Ecto neural progenitor cell (in vitro differentiated cells): ENCODE data around the gene B9D2.
"Not testable (repeated sequence)": the region's sequence is repeated elsewhere in the genome, so short reads cannot be mapped to it uniquely, and the experiment has no call there.

Experiments
- DNase-seq: peaks from one replicate; pipeline ENCODE4 v3.0.0-alpha.2; 2018; ENCODE audit warnings: low spot score

B9D2 gene, protein sequence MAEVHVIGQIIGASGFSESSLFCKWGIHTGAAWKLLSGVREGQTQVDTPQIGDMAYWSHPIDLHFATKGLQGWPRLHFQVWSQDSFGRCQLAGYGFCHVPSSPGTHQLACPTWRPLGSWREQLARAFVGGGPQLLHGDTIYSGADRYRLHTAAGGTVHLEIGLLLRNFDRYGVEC

DNA sequence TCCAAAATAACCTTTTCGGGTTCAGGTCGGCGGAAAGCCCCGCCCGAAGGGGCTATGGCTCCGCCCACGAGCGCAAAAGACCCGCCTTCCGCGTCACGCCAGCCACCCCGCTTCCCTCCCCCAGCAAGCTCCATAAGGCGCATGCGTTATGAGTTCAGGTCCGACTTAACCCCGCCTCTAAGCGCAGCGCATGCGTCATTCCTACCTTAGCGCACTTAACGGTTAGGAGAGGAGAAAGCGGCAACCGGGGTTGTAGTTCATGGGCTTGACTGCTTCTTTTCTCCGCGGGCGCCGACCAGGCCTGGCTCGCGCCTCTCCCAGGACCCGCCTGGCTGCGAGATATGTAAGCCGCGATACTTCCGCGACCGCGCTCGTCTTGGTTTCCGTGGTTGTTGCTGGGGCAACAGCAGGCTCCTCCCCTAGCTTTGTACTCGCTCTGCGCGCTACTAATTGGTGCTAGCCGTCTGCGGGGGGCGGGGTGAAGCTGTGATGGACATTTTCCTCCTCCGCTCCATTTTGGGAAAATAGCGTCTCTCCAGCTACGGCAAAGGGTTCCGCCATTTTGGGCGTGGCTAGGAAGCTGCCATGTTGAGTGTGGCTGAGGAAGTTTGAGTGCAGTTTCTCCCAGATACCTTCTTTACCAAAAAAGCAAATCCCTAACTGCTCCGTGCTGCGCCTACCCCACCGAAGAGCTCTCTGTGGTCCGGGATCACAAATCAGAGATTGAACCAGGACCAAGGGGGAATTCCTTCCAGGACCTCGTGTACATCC is at the start of gene B9D2:
Gene B9D2, minus strand, starts transcription at position 397 of the 771 bp plus-strand sequence. CDS start 630 bp downstream, outside the sequence.
- DNase-seq: peak; percentile 97

DNA sequence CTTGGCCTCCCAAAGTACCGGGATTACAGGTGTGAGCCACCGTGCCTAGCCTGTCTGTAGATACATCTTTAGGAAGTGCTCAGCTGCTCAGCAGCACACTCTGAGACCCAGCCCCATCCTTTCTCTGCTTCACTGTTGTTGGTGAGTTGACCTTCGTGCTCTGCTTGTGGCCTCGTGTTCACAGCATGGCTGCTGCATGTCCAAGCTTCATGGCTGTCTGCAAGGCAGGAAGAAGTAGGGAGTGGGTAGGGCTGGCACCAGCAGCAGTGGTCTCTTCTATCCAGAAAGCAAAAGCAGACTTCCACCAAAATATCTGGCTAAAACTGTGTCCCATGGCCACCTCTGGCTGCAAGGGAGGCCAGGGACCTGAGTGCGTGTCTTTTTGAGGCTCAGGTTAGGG is 49.0 kb upstream of the B9D2 start:
- DNase-seq: no peak

DNA sequence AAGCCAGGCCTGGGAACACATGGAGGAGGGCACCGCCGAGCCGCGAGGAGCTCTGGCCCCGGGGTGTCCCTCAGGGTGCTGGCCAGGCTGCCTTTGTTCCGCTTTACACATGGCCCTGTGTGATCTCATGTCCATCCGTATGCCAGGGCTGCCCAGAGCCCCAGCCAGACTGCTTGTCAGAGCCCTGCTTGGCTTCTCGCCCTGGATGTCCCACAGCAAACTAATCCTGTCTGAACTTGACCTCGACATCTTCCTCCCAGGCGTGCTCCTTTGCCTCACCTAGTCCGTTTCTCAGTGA is 48.0 kb upstream of the B9D2 start:
- DNase-seq: no peak

DNA sequence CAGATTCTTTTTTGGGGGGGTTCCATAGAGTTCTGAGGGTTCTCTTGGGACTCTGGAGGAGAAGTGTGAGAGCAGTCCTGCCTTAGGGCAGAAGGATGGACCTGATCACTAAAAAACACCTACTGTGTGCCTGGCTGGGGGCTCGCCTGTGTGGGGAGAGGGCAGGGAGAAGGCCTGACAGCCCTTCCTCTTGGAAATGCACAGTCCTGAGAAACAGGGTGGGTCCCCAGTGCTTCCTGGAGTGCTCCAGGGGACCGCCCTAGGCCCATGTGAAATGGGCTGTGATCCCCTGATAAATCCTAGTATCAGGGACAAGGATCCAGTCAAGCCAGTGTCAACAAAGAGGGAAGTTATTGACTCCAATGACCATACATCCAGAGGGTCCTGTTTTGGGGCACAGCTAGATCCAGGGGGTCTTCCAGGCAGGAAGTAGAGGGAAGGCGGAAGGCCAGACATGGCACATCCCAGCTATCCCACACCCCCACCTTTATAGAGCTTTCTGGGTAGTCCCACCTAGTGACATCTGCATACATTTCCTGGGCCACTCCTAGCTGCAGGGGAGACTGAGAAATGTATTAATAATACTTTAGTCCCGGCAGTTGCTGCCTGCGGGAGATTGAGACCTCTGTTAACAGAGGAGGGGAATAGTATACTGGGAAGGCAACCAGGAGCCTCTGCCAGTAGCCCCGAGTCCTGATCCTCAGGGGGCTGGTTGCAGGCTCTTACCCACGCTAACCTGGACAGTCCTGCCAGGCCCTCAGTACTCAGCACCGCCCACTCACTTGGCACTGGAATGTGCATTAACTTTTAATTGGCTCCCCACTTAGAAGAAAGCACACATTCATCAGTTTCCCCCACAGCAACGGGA is 47.4 kb upstream of the B9D2 start:
- no peak for DNase-seq

DNA sequence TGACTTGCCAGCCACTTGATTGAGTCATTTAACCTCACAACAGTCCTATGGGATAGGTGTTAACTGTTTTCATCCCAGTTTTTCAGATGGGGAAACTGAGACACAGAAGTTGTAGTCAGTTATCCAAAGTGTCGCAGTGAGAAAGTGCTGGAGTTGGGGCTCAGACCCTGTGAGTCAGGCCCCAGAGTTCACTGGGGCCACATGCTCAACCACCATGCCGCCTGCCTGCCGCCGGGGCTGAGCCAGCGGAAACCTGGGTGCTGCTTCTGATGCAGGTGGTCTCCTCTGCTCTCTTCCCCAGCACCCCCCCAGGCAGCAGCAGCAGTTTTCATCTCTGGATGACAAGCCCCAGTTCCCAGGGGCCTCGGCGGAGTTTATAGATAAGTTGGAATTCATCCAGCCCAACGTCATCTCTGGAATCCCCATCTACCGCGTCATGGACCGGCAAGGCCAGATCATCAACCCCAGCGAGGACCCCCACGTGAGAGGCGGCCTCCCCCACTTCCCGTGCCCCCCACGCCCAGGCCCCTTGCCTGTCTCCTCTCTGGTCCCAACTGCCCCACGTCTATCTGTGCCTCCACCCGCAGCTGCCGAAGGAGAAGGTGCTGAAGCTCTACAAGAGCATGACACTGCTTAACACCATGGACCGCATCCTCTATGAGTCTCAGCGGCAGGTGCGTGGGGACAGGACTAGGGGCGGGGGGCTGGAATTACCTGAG is 46.5 kb upstream of the B9D2 start:
- no peak for DNase-seq

DNA sequence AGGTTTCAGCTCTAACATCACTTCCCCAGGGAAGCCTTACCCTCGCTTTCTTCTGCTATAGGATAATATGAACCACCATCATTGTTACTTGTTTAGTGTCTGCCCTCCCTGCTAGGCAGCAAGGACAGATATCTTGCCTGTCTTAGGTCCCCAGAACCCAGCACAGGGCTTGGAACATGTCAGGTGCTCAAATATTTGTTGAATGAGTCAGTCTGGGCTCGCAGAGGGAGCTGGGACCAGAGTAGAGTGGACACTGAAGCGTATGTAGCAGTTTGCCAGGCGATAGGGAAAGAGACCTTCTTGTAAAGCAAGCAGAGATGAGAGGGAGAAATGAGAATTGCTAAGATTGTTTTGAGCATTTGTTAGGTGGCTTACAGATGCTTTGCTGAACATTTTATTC is 45.3 kb upstream of the B9D2 start:
- DNase-seq: no peak

DNA sequence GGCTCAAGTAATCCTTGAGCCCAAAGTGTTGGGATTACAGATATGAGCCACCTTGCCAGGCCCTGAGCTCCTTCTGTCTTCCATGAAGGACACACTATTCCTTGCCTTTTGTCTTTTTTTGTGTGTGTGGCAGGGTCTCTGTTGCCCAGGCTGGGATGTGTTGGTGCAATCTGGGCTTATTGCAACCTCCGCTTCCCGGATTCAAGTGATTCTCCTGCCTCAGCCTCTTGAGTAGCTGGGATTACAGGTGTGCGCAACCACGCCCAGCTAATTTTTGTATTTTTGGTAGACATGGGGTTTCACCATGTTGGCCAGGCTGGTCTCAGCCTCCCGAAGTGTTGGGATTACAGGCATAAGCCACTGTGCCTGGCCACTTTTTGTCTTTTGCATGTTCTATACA is 44.9 kb upstream of the B9D2 start:
- DNase-seq: not testable (repeated sequence)

DNA sequence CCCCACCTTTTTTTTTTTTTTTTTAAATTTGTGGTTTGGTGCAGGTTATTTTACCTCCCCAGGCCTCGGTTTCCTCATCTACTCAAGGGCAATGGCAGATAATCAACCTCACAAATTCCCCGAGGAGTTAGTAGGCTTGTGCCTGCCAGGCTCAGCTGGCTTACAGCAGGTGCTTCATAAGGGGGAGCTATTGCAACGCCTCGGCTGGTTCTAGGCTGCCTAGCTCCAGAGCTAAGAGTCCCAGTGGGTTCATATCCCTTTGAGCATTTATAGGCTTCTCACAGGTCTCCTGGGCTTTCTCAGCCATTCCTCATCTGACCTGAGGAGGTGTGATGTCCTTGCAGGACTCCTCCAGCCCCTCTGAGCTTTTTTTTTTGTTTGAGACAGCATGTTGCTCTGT is 44.3 kb upstream of the B9D2 start:
- no peak for DNase-seq

DNA sequence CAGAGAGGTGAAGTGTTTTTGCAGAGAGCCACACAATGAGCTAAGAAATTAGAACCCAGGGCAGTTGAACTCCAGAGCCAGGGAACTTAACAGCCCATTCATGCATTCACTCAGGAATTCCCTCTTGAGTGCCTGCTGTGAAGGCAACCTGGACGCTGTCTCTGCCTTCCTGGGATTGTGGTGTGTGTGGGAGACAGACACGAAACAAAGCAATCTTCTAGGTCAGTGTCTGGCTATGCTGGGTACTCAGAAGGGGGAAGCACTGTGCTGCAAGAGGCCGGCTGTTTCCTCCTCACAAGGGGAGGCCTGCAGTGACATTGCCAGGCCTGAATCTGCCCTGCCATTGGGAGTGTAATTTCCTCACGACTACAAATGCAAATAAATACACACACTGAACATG is 43.3 kb upstream of the B9D2 start:
- DNase-seq: no peak

DNA sequence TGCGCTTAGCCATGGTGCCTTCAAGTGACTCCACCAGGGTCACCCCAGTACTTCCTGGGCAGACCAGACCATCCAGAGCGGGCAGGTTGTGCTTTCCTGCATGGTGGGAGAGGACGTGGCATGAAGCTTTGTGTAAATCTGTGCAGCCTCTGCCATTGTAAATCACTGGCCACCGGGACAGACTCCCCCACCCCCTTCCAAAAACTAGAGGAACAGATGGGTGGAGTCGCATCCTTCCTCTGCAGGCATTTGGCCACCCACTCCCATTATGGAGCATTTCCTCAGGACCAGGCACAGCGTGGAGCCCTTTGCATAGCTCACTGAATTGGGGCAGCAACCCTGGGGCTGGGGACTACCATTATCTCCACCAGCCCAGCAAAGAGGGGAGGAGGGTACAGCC is 41.8 kb upstream of the B9D2 start:
- no peak for DNase-seq

DNA sequence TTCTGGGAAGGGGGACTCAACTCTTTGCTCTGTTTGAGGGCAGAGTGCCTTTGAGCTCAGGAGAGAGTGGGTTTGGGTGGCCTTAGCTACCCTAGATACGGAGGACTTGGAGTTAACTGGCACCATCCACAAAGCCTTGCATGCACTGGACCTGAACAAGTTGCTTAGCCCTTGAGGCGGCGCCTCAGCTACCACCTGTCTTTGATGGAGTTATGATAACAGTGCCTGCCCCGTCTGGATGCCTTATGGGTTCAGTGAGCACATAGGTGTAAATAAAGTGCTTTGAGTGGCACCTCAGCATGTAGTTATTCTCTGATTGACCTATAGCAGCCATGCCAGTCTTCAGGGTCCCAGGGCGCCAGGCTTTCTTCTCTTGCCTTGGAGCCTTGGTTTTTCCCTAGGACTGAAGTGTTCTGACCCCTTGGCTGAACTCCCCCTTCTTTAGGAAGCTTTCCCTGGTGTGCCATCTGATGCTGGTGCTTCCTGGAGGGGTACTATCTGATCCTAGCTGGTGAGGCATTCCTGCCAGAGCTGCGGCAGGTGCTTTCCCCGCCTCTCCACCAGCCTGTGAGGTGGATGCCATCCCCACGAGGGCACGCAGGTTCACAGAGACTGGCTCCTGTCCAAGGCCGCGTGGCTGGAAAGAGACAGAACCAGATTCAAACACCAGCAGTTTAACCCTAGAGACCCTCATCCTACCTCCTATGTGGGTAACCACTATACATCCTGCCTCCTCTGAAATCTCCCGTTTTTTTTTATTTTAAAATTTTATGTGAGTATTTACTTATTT is 39.4 kb upstream of the B9D2 start:
- no peak for DNase-seq

DNA sequence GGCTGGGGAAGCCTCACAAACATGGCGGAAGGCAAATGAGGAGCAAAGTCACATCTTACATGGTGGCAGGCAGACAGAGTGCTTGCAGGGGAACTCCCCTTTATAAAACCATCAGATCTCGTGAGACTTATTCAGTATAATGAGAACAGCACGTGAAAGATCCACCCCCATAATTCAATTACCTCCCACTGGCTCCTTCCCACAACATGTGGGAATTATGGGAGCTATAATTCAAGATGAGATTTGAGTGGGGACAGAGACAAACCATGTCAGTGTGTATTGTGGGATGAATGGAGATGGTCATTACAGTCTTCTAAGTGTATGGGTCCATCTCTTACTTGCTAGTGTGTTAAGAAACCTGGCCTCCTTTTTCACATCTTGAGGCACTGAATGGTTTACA is 38.1 kb upstream of the B9D2 start:
- DNase-seq: no peak

DNA sequence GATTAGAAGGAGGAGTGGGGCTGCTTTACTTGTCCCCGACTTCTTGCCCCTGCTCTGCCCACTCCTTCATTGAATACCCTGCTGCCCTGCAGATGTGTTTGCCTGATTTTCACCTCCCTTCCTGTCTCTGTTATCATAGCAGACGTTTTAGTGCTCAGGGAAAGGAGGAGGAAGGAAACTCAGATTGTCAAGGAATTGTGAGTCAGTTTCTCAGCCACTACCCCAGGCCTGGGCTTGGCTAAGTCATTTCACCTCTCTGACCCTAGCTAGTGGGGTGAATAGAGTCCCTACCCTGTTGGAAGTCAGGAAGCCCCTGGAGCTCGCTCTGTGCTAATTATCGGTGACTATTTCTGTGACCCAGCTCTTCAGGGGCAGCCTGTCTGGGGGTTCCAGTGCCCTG is 37.5 kb upstream of the B9D2 start:
- no peak for DNase-seq

DNA sequence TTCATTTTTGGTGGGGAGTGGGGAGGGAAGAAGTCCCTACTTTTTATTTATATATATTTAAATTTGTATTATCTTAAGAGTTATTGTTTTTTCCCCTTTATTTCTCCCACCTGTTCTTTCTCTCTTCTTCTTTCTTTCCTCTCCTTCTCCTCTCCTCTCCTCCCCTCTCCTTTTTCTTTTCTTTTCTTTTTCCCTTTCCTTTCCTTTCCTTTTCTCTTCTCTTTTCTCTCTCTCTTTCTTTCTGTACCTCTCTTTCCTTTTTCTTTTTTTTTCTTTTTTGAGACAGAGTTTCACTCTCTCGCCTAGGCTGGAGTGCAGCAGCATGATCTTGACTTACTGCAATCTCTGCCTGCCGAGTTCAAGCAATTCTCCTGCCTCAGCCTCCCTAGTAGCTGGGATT is 35.6 kb upstream of the B9D2 start:
- no peak for DNase-seq

DNA sequence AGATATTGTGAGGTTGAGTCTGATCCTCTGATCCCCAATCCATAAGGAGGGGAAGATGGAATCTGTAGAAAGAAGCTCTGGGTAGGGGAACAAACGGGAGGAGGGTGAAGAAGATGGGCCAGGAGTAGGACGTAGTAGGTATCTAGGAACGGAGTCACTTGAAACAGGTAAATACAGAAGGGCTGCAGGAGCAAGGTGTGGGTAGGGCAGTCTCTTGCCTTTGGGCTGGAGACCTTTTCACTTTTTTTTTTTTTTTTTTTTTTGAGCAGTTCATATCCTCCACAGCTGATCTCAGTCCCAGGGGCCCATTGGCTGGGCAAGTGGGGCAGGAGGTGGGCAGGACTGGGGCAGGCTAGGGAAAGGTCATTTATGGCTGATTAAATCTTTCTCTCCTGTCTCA is 35.1 kb upstream of the B9D2 start:
- no peak for DNase-seq

DNA sequence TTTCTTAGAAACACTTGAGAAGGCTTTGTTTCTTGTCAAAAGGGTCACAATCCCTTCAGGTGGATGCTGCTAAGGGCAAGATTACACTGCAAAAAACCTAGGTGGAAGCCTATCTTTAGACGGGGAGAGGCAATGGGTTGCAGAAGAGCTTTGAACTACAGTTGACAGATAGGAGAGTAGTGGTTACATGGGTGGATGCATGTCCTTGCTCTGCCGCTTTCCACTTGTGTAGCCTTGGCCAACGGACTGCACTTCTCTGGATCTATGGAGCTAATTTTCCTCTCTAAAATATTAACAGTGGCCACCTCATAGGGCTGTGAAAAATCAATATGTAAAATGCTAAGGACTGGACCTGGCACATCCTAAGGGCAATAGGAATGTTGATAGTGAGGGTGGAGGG is 34.6 kb upstream of the B9D2 start:
- DNase-seq: no peak

DNA sequence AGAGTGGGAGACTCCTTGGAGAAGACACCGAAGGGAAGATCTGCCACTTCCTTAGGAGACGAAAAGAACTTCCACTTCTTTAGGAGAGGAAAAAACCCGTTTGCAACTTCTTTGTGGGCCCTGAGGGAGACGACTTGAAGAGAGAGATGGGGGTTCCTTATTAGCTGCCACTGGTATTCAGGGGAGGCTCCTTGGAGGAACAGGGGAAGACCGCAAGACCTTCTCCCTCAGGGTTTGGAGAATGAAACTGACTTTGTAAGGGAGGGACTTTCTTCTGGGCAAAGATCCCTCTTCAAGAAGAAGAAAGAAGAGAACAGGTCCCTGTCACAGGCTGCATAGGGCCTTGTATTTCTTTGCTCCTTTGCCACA is 34.1 kb upstream of the B9D2 start:
- DNase-seq: no peak

DNA sequence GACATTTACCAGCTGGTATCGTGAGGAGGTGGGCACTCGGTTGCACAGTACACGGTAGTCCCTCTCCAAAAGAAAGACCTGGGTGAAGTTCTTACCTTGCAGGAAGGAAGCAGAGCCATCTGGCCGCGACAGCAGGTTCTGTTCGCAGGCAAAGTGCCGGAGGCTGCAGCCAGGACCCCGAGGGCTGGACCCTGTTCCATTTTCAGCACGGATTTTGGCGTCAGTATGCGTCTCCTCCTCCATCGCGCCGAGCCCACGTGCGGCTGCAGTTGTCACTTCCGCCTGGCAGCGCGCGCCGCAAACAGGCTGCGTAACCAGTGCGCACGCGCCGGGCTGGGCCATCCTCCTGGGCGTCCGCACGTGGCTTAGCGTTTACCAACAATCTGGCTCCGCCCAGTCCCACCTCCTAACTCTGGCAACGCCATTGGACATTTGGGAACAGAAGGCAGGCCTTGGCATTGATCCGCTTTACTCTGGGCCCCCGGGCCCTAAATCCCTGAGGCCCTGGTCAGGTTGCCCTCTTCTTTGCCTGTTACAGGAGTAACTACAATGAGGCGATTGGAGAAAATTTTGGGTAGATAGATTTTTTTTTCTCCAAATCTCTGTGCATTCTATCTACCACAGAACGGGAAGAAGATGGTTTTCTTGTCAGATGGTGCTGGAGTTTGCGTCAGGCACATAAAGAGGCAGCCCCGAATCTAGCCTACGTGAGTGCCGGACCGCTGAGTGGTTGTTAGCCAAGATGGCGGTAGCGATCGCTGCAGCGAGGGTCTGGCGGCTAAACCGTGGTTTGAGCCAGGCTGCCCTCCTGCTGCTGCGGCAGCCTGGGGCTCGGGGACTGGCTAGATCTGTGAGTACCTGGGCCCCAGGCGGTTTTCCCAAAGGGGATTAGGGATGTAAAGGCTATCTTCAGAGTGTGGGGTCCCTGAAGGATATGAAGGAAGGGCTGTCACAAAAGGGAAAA is 33.4 kb upstream of the B9D2 start, which contains the start of the genes BCKDHA and EXOSC5:
Gene BCKDHA, plus strand, starts transcription at position 733 of the 964 bp plus-strand sequence. Its CDS starts 10 bp downstream, at position 743.
Gene EXOSC5, minus strand, starts transcription at position 274 of the 964 bp plus-strand sequence. Its CDS starts 31 bp downstream, at position 243.
- DNase-seq: peak; percentile 99

DNA sequence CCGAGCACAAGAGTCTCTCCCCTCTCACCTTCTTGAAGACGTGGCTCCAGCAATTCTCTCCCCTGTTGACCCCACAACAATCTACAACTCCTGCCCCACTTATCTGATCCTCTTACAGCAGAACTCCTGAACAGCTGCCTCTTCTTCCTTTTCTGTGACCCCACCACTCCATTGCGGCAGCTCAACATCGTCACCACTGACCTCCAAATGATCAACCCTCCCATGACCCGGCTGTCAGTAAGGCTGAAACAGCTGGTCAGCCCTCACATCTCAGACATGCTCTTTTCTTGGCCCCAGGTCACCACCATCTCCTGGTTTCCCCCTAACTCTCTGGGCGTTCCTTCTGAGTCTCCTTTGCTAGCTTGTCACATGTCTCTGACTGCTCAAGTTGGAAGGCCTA is 31.4 kb upstream of the B9D2 start:
- no peak for DNase-seq

DNA sequence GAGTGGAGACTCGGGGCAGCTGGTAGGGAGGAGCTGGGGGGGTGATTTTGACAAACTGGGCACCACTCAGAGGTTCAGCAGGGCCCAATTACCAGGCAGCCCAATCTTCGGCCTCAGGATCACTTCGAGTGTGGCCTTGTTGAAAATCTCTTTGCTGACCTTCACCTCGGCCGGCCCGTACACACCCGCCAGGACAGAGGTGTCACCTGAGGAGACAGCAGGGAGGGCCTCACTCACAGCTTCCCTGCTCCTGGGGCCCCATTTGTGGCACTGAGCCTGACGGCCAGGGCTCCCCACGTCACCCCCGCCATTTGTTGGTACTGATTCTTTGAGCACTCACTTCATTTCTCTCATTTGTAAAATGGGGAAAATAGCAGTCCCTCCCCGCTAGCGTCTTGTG is 28.8 kb upstream of the B9D2 start:
- DNase-seq: no peak
